ENCODE measurements around the gene DUSP28.
A peak's percentile ranks its signal among the peaks of the same experiment; 100 is the strongest.

The DUSP28 gene, protein sequence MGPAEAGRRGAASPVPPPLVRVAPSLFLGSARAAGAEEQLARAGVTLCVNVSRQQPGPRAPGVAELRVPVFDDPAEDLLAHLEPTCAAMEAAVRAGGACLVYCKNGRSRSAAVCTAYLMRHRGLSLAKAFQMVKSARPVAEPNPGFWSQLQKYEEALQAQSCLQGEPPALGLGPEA

DNA sequence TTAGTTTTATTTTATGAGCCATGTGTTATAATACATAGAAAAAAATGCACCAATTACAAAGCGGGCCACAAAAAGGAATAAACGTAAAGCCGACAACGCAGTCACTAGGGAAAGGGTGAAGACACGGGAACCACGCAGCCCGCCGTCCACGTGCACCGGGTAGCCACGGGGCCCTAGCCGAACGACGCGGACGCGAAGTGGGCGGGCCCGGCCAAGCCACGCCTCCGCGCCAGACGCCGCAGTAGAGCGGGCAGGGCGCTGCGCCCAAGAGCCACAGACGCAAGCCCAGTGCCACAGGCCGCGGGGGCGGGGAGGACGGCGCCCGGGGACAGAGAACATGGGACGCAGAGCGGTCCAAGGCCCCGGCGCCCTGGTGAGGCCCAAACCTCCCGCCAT is at the start of gene DUSP28:
TSS of gene DUSP28 (plus strand) at position 274 of the 396 bp plus-strand sequence. CDS start 328 bp downstream, outside the sequence.
- Histone ChIP-seq H3K79me2 (ENCODE audit: control insufficient read depth, insufficient read depth, low read length, unreplicated experiment) (peaks cover 28% of the 10 kb centered on the region), H3K36me3 (ENCODE audit: insufficient read depth, low read length) (no peaks in the 10 kb centered on the region), H3K27me3 (ENCODE audit: insufficient read depth, low read length) (no peaks in the 10 kb centered on the region), H3K4me3 (ENCODE audit: low read depth, low read length) (peak within 1 kb of the TSS; percentile 77), H2AFZ (ENCODE audit: low read length, unreplicated experiment) (peak within 1 kb of the TSS; percentile 15), H3K4me1 (ENCODE audit: control insufficient read depth, insufficient read depth, low read length, unreplicated experiment) (peaks cover 31% of the 10 kb centered on the region), H3K27ac (ENCODE audit: low read depth, low read length) (peak within 1 kb of the TSS; percentile 84)

DNA sequence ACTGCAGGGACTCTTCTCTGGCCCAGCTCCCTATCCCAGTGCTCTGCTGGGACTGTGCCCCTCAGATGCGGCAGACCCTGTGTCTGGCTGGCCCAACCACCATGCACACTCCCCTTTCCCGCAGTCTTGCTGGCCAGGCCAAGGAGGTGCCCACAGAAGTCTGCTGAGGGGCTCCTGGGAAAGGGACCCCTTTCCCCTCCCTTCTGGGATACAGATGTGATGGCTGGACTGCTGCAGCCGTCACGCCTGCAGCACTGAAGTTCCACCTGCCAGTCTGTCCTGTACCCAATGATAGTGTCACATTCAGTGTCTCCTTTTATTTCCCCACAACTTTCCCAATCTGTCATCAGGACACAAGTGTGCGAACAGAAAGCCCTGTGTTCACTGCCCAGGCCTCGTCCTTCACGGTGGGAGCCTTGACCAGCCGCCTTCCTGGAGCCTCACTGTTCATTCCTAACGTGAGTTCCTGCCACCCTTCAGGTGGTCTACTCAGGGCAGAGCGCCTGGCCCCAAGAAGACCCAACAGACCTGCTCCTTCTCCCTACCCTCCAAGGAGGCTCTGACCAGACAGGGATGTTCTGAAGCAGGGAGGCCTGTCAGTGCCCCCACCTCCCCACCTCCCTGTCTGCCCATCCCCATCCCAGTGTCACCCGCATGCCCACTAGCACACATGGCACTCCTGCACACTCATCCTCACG is 49.5 kb upstream of the DUSP28 start:
- H2AFZ ChIP-seq (ENCODE audit: low read length, unreplicated experiment): no peak overlapping the region
- no peaks in the 10 kb centered on the region for H3K27me3 ChIP-seq (ENCODE audit: insufficient read depth, low read length)
- H3K4me3 ChIP-seq (ENCODE audit: low read depth, low read length): no peak overlapping the region
- H3K4me1 ChIP-seq (ENCODE audit: control insufficient read depth, insufficient read depth, low read length, unreplicated experiment): peaks cover 5% of the 10 kb centered on the region
- H3K79me2 ChIP-seq (ENCODE audit: control insufficient read depth, insufficient read depth, low read length, unreplicated experiment): no peaks in the 10 kb centered on the region
- no peaks in the 10 kb centered on the region for H3K36me3 ChIP-seq (ENCODE audit: insufficient read depth, low read length)
- H3K27ac ChIP-seq (ENCODE audit: low read depth, low read length): no peak overlapping the region

DNA sequence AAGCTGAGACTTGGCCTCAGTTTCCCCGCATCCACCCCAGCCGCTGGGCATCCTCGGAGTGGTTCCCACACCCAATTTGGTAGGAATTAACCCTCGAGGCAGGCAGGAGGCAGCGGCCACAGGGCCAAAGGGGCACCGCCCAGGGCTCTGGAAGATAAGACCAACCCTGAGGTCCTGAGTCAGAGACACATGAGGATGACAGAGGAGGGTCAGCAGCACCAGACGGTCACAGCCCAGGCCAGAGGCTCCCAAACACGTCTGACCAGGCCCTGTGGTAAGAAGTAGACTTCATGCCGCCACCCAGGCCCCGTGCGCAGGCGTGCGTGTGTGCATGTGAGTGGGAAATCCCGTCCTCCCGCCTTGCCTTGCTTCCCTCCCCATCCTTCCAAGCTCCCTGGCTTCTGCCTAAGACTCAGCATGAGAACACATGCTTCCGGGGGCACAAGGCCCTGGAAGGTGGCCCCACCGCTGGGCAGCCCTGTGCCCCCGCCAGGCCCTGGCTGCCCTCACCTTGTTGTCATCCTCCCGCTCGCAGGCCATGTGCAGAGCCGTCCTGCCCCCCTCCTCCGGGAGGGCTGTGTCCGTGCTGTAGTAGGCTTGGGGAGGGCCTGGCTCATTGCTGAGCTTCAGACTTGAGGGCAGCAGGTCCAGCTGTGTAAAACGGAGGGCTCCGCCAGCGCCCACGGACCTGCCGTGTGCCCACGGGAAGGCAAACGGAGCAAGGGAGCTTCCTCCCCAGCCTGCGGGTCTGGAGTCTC is 48.6 kb upstream of the DUSP28 start:
- Histone ChIP-seq H3K4me3 (ENCODE audit: low read depth, low read length) (no peak overlapping the region), H3K27me3 (ENCODE audit: insufficient read depth, low read length) (no peaks in the 10 kb centered on the region), H3K79me2 (ENCODE audit: control insufficient read depth, insufficient read depth, low read length, unreplicated experiment) (no peaks in the 10 kb centered on the region), H3K4me1 (ENCODE audit: control insufficient read depth, insufficient read depth, low read length, unreplicated experiment) (peaks cover 5% of the 10 kb centered on the region), H3K27ac (ENCODE audit: low read depth, low read length) (no peak overlapping the region), H2AFZ (ENCODE audit: low read length, unreplicated experiment) (no peak overlapping the region), H3K36me3 (ENCODE audit: insufficient read depth, low read length) (no peaks in the 10 kb centered on the region)

DNA sequence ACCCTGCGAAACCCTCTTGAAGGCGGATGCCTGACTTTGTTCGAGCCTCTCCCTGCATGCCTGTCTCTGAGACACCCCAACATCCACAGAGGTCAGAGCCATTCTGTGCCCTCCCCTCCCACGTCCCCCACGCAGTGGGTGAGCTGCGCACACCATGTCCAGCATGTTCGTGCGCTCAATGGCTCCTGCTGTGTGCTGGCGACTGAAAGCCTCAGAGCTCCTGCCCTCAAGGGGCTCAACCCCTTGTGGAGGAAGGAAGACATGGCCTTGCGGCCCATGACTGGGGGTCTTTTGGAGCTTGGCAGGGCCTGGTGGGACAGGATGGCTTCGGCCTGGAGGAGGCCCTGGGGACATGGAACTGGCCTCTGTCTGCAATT is 48.1 kb upstream of the DUSP28 start:
- no peak overlapping the region for H2AFZ ChIP-seq (ENCODE audit: low read length, unreplicated experiment)
- H3K27me3 ChIP-seq (ENCODE audit: insufficient read depth, low read length): no peaks in the 10 kb centered on the region
- no peaks in the 10 kb centered on the region for H3K79me2 ChIP-seq (ENCODE audit: control insufficient read depth, insufficient read depth, low read length, unreplicated experiment)
- H3K27ac ChIP-seq (ENCODE audit: low read depth, low read length): no peak overlapping the region
- no peaks in the 10 kb centered on the region for H3K36me3 ChIP-seq (ENCODE audit: insufficient read depth, low read length)
- H3K4me3 ChIP-seq (ENCODE audit: low read depth, low read length): no peak overlapping the region
- peaks cover 5% of the 10 kb centered on the region for H3K4me1 ChIP-seq (ENCODE audit: control insufficient read depth, insufficient read depth, low read length, unreplicated experiment)

DNA sequence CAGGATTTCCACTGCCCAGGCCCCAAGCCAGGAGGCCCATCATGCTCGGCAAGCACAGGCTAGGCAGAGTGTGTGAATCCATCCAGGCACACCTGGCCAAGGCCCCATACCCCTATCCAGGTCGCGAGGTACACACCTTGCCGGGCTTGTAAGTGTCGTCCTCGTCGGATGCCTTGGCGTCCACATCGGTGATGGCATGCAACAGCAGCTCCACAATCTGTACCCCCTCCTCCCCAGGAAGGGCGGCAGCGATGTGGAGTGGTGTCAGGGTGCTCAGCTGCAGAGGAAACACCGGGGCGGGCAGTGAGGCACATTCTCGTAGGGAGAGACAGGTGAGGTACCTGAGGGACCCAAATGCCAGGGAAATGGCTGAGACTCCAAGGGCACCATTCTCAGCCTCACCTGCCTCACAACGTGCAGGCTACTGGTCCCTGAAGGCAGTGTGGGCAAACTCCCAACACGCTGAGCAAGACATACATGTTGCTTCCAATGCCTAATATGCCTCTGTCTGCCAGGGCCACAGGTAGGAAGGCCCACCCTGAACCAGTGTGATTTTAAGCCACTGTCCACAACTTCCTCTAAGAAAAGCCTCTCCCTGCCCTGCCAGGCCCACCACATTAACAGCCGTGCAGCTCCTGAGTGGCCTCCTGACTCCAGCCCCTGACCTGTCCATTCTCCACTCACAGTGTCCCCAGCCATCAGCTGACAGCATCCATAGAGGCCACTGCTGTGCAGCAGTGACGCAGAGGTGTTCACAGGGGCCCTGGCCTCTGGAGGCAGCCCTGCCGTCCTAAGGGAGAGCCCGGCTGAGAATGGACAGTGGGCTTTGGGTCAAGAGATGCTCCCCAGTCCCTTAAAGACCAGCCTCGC is 47.3 kb upstream of the DUSP28 start:
- no peaks in the 10 kb centered on the region for H3K36me3 ChIP-seq (ENCODE audit: insufficient read depth, low read length)
- no peaks in the 10 kb centered on the region for H3K27me3 ChIP-seq (ENCODE audit: insufficient read depth, low read length)
- H2AFZ ChIP-seq (ENCODE audit: low read length, unreplicated experiment): no peak overlapping the region
- peaks cover 5% of the 10 kb centered on the region for H3K4me1 ChIP-seq (ENCODE audit: control insufficient read depth, insufficient read depth, low read length, unreplicated experiment)
- H3K27ac ChIP-seq (ENCODE audit: low read depth, low read length): no peak overlapping the region
- H3K79me2 ChIP-seq (ENCODE audit: control insufficient read depth, insufficient read depth, low read length, unreplicated experiment): no peaks in the 10 kb centered on the region
- H3K4me3 ChIP-seq (ENCODE audit: low read depth, low read length): no peak overlapping the region

DNA sequence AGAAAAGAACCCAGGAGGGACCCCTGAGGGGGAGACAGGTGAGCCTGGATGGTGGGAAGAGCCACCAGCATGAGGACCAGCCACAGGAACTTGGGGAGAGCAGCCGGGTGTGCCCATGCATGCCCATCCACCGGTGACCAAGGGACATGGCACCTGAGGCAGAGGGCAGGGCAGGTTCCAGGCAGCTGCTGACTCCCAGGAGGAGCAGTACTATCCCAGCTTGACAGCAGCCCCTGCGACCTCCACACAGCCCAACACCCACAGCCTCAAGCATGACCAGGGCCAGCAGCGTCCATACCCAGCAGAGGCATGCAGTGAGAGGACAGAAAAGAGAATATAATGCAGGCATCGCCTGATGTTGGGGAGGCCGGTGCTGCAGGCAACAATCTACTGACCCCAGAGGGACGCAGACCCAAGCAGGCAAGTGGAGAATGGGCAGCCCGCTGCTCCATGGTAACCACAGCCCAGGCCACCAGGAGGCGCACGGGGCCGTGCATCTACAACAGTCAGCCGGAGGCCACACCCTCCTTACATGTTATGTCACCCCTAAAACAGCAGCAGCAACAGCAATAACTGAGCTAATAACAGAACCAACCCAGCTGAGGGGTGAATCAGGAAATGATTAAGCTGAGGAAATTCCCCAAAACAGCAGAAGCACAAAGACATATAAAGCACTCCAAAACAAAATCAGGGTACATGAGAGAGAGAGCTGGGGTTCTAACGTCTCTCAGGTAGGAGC is 46.4 kb upstream of the DUSP28 start:
- no peaks in the 10 kb centered on the region for H3K36me3 ChIP-seq (ENCODE audit: insufficient read depth, low read length)
- H3K4me1 ChIP-seq (ENCODE audit: control insufficient read depth, insufficient read depth, low read length, unreplicated experiment): peaks cover 5% of the 10 kb centered on the region
- H3K4me3 ChIP-seq (ENCODE audit: low read depth, low read length): no peak overlapping the region
- H3K79me2 ChIP-seq (ENCODE audit: control insufficient read depth, insufficient read depth, low read length, unreplicated experiment): no peaks in the 10 kb centered on the region
- no peaks in the 10 kb centered on the region for H3K27me3 ChIP-seq (ENCODE audit: insufficient read depth, low read length)
- H2AFZ ChIP-seq (ENCODE audit: low read length, unreplicated experiment): peak overlapping the region; percentile 6
- no peak overlapping the region for H3K27ac ChIP-seq (ENCODE audit: low read depth, low read length)

DNA sequence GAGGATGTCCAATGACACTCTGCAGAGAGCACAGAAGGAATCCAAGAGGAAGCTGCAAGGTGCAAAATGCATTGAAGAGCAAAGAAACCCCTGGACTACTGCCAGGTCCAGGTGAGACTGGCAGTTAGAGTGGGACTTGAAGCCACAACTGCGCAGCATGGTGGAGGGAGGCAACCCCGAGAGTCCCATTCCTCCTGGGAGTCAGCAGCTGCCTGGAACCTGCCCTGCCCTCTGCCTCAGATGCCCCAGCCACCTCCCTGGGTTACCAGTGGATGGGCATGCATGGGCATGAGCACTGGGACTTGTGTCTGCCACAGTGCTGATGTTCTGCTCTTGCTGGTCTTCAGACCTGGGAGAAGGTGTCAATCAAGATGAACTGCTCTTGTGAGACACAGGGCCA is 45.5 kb upstream of the DUSP28 start:
- Histone ChIP-seq H3K4me3 (ENCODE audit: low read depth, low read length) (no peak overlapping the region), H2AFZ (ENCODE audit: low read length, unreplicated experiment) (no peak overlapping the region), H3K27ac (ENCODE audit: low read depth, low read length) (no peak overlapping the region), H3K4me1 (ENCODE audit: control insufficient read depth, insufficient read depth, low read length, unreplicated experiment) (peaks cover 5% of the 10 kb centered on the region), H3K36me3 (ENCODE audit: insufficient read depth, low read length) (no peaks in the 10 kb centered on the region), H3K79me2 (ENCODE audit: control insufficient read depth, insufficient read depth, low read length, unreplicated experiment) (no peaks in the 10 kb centered on the region), H3K27me3 (ENCODE audit: insufficient read depth, low read length) (no peaks in the 10 kb centered on the region)

DNA sequence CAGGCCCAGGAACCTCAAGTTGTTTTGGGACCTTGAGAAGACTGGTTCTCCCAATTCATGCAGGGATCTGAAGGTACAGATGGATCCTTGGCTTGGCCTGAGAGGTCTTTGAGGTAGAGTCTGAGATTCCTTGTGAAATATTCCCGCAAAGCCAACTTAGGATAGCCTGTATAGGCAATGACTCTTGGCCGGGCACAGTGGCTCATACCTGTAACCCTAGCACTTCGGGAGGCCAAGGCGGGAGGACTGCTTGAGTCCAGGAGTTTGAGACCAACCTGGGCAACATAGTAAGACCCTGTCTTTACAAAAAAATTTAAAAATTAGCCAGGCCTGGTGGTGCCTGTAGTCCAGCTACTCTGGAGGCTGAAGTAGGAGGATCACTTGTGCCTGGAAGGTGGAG is 42.8 kb upstream of the DUSP28 start:
- Histone ChIP-seq H2AFZ (ENCODE audit: low read length, unreplicated experiment) (no peak overlapping the region), H3K36me3 (ENCODE audit: insufficient read depth, low read length) (0 out of 2 replicates have a peak, but pooled peaks cover 3% of the 10 kb centered on the region), H3K79me2 (ENCODE audit: control insufficient read depth, insufficient read depth, low read length, unreplicated experiment) (no peaks in the 10 kb centered on the region), H3K4me1 (ENCODE audit: control insufficient read depth, insufficient read depth, low read length, unreplicated experiment) (peaks cover 5% of the 10 kb centered on the region), H3K27ac (ENCODE audit: low read depth, low read length) (no peak overlapping the region), H3K4me3 (ENCODE audit: low read depth, low read length) (no peak overlapping the region), H3K27me3 (ENCODE audit: insufficient read depth, low read length) (no peaks in the 10 kb centered on the region)

DNA sequence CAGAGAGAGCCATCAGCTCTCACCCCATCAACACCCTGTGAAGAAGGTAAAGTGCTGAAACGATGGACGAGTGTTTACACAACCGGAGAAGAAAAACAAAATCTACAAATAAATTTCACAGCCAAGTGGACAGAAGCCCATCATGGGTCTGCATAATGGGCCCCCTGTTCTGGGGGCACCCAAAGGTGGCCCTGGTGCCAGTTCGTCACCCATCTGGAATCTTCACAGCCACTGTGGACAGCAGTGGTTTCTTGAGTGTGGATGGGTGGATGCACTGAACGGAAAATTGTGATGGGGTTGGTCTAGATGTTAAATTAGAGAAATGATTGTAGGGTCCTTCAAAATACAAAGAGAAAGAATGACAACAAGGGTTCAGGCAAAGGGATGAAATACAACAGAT is 41.2 kb upstream of the DUSP28 start:
- no peak overlapping the region for H2AFZ ChIP-seq (ENCODE audit: low read length, unreplicated experiment)
- H3K36me3 ChIP-seq (ENCODE audit: insufficient read depth, low read length): peaks cover 18% of the 10 kb centered on the region; the same call in 1 of the 2 replicates
- no peak overlapping the region for H3K4me3 ChIP-seq (ENCODE audit: low read depth, low read length)
- no peak overlapping the region for H3K27ac ChIP-seq (ENCODE audit: low read depth, low read length)
- H3K79me2 ChIP-seq (ENCODE audit: control insufficient read depth, insufficient read depth, low read length, unreplicated experiment): no peaks in the 10 kb centered on the region
- H3K27me3 ChIP-seq (ENCODE audit: insufficient read depth, low read length): no peaks in the 10 kb centered on the region
- H3K4me1 ChIP-seq (ENCODE audit: control insufficient read depth, insufficient read depth, low read length, unreplicated experiment): peaks cover 1% of the 10 kb centered on the region
